GM19035 (cell line): Measurements from ENCODE around the gene AQP1.

ENCODE experiments used
- ATAC-seq: cut with Tn5 transposase; IDR thresholded peaks from one replicate; pipeline ENCODE4 v1.9.1; 2021; ENCODE audit not compliant: unreplicated experiment

The AQP1 gene

DNA sequence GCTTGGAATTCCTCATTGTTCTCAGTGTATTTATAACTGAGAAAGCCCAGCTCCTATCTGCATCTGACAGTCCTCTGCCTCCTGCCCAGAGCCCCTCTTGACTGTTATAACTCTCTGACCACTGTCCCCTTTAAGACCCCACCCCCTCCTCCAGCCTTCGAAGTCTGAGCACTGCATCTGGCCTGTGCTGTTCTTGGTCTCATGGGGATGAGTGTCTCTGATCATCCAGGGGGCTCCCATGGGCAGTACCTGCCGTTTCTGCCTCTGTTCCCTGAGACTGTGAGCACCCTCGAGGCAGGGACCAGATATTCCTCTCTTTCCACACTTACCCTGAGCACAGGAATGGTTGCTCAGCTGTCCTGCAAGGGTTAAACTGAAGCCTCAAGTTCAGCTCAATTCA, 59.8 kb downstream of the AQP1 start:
- no peak for ATAC-seq

DNA sequence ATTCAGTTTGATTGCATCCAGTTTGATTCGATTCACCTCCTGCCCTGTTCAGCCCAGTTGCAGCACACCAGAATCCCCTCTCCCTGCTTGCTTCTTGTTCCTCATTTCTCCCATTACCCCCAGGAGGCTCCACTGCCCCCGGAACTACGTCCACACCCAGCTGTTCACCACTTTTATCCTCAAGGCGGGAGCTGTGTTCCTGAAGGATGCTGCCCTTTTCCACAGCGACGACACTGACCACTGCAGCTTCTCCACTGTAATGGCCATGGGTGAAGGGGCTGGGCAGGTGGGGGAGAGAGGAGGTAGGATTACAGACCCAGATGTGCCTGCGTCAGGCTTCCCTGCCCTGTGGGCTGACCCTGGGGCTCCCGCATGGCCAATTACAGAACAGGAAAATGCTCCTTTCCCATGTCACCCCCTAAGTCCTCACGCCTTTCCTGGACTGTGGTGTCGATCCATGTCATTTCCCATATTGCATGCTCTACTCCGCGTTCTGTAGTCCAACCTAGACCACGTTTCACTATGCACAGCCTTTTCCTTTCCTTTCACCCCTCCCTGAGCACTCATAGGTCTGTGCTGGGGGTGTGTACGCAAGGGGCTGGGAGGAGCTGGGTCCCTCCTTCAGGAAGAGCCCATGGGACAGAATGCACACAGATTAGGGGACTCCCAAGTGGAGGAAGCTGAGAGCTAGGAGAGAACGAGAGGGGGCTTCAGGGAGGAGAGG, 60.3 kb downstream of the AQP1 start:
- no peak for ATAC-seq

GRCh38 chr7:30973292-30973691, 61.6 kb downstream of the AQP1 start:
- ATAC-seq: no peak

- no peak for ATAC-seq
Observed at GRCh38 chr7:30973791-30974604, 62.3 kb downstream of the AQP1 start.

- peak; percentile 95 for ATAC-seq
Observed at GRCh38 chr7:30974605-30975255, 63.1 kb downstream of the AQP1 start.
